Immature natural killer cell (primary cell): ENCODE measurements around the gene MAPKAP1. TPM values are rescaled to one million over a fixed set of nuclear protein-coding genes. Genes with fewer than 3 reads are reported as not detected.
"Not testable (repeated sequence)": the region's sequence is repeated elsewhere in the genome, so short reads cannot be mapped to it uniquely, and the experiment has no call there.

ENCODE experiments used
- DNase-seq, 3 donors: peaks; one replicate each; pipeline ENCODE4 v3.0.0; 2022; ENCODE audit warnings: mixed read lengths in 1 of 3
- H3K27ac Mint-ChIP-seq, 6 donors: one replicate each; pipeline ENCODE4 v1.8.0; 2020; ENCODE audit warnings: mixed read lengths in 6 of 6, mild to moderate bottlenecking in 5 of 6, inconsistent platforms in 4 of 6, moderate library complexity in 3 of 6
- H3K27me3 Mint-ChIP-seq, 3 donors: one replicate each; pipeline ENCODE4 v1.8.0; 2020 to 2021; ENCODE audit warnings: low read depth in 3 of 3, mild to moderate bottlenecking in 3 of 3, mixed read lengths in 3 of 3, moderate library complexity in 3 of 3, inconsistent platforms in 1 of 3
- H3K36me3 Mint-ChIP-seq, 3 donors: one replicate each; pipeline ENCODE4 v1.8.0; 2020; ENCODE audit warnings: mixed read lengths in 3 of 3, inconsistent platforms in 2 of 3, mild to moderate bottlenecking in 2 of 3
- H3K4me1 Mint-ChIP-seq, 2 donors: one replicate each; pipeline ENCODE4 v1.8.0; 2020; ENCODE audit warnings: inconsistent platforms in 2 of 2, mild to moderate bottlenecking in 2 of 2, mixed read lengths in 2 of 2, moderate library complexity in 1 of 2
- H3K4me3 Mint-ChIP-seq, 5 donors: one replicate each; pipeline ENCODE4 v1.8.0; 2020; ENCODE audit warnings: mild to moderate bottlenecking in 5 of 5, mixed read lengths in 5 of 5, inconsistent platforms in 3 of 5, moderate library complexity in 3 of 5
- H3K9me3 Mint-ChIP-seq, 6 donors: one replicate each; pipeline ENCODE4 v1.8.0; 2020; ENCODE audit warnings: mild to moderate bottlenecking in 6 of 6, mixed read lengths in 6 of 6, inconsistent platforms in 4 of 6, moderate library complexity in 3 of 6
- polyA plus RNA-seq, 3 donors: library from polyadenylated mRNA; unstranded; fragments of 300-500 nt; fragmentation: Illumina TruSeq; gene quantifications; one replicate each; pipeline ENCODE4 v1.2.3, GENCODE V29; 2021

Gene MAPKAP1
- polyA plus RNA-seq, 3 donors from 2014 or later = 56.9 to 75.1 (median 59.3) TPM

DNA sequence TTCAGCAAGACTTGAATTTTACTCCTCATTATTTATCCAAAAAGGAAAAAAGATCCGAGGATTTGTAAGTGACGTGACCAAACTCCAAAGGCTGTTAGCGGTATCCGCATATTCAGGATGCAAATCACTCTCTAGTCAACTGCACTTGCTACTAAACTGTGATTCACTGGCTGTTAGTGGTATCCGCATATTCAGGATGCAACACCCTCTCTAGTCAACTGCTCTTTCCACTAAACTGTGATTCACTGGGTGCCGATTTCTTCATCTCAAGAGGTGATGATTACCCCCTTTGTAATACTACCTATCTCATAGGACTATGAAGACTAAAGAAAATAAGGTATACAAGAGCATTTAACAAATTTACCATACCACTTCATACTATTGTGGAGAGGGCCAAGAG, 5.7 kb downstream of the MAPKAP1 start:
- H3K4me3 Mint-ChIP-seq = no peak overlapping the region
- H3K27me3 Mint-ChIP-seq = peaks cover 0 to 1% (median 0%) of the 10 kb centered on the region in 3 donors
- peaks cover 39 to 69% of the 10 kb centered on the region in 2 donors for H3K4me1 Mint-ChIP-seq
- no peak overlapping the region for H3K27ac Mint-ChIP-seq
- no peaks in the 10 kb centered on the region for H3K36me3 Mint-ChIP-seq
- H3K9me3 Mint-ChIP-seq = no peaks in the 10 kb centered on the region
- DNase-seq = no peak

DNA sequence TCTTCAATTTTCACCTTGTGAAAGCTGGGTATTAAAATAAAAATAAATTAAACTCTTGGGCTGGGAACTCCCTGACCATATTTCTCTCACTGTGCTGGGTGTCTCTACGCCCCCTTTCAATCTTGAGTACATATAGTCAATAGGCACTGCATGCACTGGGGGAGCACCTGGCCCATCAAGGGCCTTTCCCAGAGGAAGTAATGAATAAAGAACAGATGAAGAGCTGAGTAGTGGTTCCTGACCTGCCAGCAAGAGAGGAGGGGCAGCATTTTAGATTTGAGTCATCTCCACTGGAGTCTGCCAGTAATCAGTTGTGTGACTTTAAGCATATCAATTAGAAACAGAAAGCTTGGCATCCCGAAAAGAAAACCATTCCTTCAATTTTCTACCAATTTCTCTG, 6.2 kb downstream of the MAPKAP1 start:
- no peaks in the 10 kb centered on the region for H3K9me3 Mint-ChIP-seq
- H3K27me3 Mint-ChIP-seq = peaks cover 0 to 1% (median 0%) of the 10 kb centered on the region in 3 donors
- H3K27ac Mint-ChIP-seq = peak overlapping the region in 1 of 6 donors; percentile 13
- H3K4me1 Mint-ChIP-seq = peaks cover 37 to 63% of the 10 kb centered on the region in 2 donors
- no peaks in the 10 kb centered on the region for H3K36me3 Mint-ChIP-seq
- DNase-seq = no peak
- H3K4me3 Mint-ChIP-seq = no peak overlapping the region

DNA sequence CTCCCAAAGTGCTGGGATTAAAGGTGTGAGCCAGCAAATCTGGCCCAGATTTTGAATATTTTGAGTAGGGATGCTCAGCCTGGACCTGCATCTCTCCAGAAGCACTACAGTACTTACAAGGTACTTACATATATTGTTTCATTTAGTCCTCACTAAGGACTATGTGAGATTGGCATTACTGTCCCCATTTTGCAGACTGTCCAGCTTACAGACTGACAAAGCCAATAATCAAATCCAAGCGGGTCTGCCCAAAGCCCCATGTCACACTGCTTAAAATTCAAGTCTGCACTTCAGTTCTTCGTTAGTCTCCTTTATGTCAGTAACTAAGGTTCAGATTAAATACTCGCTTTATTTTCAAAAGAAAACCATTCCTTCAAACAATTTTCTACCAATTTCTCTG, 7.1 kb downstream of the MAPKAP1 start:
- H3K36me3 Mint-ChIP-seq = no peaks in the 10 kb centered on the region
- no peak for DNase-seq
- H3K4me3 Mint-ChIP-seq = no peak overlapping the region
- H3K27ac Mint-ChIP-seq = no peak overlapping the region
- no peaks in the 10 kb centered on the region for H3K9me3 Mint-ChIP-seq
- H3K27me3 Mint-ChIP-seq = peaks cover 0 to 1% (median 0%) of the 10 kb centered on the region in 3 donors
- peaks cover 32 to 59% of the 10 kb centered on the region in 2 donors for H3K4me1 Mint-ChIP-seq

DNA sequence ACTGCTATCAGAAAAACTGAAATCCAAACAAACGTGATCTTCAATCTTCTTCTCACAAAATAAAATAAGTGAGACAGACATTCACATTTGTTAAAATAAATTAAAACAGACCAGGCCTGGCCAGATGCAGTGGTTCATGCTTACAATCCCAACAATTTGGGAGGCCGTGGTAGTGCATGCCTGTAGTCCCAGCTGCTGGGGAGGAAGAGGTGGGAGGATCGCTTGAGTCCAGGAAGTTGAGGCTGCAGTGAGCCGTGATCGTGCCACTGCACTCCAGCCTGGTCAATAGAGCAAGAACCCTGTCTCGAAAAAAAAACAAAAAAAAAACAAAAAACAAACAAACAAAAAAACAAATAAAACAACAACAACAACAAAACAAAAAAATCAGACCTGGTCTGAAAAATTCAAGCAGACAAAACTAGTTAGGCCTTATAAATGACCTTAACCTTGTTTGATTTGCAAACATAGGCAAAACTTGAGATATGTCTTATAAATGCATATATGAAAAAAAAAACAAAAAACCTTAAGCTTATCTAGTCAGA, 10.8 kb downstream of the MAPKAP1 start:
- H3K27me3 Mint-ChIP-seq = no peaks in the 10 kb centered on the region
- peaks cover 16 to 60% of the 10 kb centered on the region in 2 donors for H3K4me1 Mint-ChIP-seq
- H3K9me3 Mint-ChIP-seq = no peaks in the 10 kb centered on the region
- no peaks in the 10 kb centered on the region for H3K36me3 Mint-ChIP-seq
- peak overlapping the region in 1 of 6 donors; percentile 80 for H3K27ac Mint-ChIP-seq
- DNase-seq = no peak
- H3K4me3 Mint-ChIP-seq = no peak overlapping the region

DNA sequence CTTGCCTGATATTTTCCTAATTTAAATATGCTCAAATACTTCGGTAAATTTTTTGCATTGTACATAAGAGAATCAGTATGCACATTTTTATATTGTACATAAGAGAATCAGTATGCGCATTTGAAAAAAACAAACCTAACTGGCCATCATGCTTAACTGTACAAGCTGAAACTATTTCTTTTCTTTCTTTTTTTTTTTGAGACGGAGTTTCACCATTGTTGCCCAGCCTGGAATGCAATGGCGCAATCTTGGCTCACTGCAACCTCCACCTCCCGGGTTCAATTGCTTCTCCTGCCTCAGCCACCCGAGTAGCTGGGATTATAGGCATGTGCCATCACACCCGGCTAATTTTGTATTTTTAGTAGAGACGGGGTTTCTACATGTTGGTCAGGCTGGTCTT, 11.5 kb downstream of the MAPKAP1 start:
- peaks cover 20 to 61% of the 10 kb centered on the region in 2 donors for H3K4me1 Mint-ChIP-seq
- DNase-seq, H3K27me3 Mint-ChIP-seq, H3K27ac Mint-ChIP-seq, H3K4me3 Mint-ChIP-seq, H3K36me3 Mint-ChIP-seq, H3K9me3 Mint-ChIP-seq: not testable (repeated sequence)

DNA sequence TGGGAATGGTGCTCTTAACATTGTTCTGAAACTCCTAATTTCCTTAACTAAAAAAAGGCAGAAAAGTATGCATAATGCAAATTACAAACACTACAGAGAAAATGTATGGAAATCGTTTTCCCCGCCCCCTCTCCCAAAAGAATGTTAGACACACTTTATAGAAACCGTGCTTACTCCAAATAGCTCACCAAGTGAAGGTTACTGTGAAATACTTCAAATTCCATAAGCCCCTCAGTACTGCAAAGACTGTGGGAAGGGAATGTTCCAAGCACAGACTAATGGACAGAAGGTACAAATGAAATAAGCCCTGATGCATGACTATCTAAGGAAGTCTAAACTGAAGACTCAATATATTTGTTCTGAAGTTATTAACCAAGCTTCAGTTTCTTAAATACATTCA, 12.5 kb downstream of the MAPKAP1 start:
- Mint-ChIP-seq H3K27ac (peak overlapping the region in 1 of 6 donors; percentile 24), H3K36me3 (peaks cover 0 to 5% (median 0%) of the 10 kb centered on the region in 3 donors), H3K27me3 (peaks cover 0 to 2% (median 0%) of the 10 kb centered on the region in 3 donors), H3K9me3 (no peaks in the 10 kb centered on the region), H3K4me3 (no peak overlapping the region), H3K4me1 (peaks cover 25 to 60% of the 10 kb centered on the region in 2 donors)
- DNase-seq = no peak

DNA sequence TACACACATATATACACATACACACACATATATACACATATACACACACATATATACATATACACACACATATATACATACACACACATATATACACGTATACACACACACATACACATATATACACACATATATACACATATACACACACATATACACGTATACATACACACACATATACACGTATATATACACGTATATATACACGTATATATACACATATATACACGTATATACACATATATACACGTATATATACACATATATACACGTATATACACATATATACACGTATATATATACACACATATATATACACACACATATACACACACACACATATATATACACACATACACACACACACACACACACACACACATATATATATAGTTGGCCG, 13.5 kb downstream of the MAPKAP1 start:
- not testable (repeated sequence) for H3K36me3 Mint-ChIP-seq, H3K27ac Mint-ChIP-seq, H3K9me3 Mint-ChIP-seq, DNase-seq, H3K27me3 Mint-ChIP-seq, H3K4me3 Mint-ChIP-seq
- H3K4me1 Mint-ChIP-seq = peaks cover 24 to 62% of the 10 kb centered on the region in 2 donors

DNA sequence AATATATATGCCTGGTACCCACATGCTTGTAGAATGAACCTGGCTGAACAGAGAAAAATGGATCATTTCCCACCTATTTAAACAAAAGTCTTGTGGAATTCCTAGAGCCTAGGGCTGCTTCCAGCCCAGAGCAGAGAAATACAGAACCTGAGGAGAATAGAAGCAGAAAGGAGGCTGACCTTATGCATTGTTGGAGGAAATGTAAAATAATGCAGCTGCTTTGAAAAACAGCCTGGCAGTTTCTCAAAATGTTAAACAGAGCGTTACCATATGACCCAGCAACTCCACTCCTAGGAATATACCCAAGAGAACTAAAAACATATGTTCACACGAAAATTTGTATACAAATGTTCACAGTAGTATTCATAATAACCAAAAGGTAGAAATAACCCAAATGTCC, 15.1 kb downstream of the MAPKAP1 start:
- Mint-ChIP-seq H3K4me3 (no peak overlapping the region), H3K9me3 (no peaks in the 10 kb centered on the region), H3K4me1 (peaks cover 23 to 56% of the 10 kb centered on the region in 2 donors)

DNA sequence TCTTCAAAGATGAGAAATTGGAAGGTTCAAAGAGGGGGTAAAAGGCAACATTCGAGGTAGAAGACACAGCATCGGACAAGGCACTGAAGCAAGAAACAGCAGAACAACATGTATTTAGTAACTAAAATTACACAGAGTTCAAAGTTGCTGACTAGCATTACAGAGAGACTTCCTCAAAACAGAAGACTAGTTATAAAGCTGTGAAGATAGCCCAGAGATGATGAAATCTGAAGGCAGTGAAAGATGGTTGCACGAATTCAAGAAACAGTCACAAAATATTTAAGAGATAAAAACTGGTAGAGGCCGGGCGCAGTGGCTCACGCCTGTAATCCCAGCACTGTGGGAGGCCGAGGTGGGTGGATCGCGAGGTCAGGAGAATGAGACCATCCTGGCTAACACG, 16.3 kb downstream of the MAPKAP1 start:
- Mint-ChIP-seq H3K4me3 (no peak overlapping the region), H3K36me3 (peaks cover 0 to 5% (median 0%) of the 10 kb centered on the region in 3 donors), H3K27me3 (peaks cover 0 to 2% (median 0%) of the 10 kb centered on the region in 3 donors), H3K27ac (no peak overlapping the region), H3K9me3 (no peaks in the 10 kb centered on the region), H3K4me1 (peaks cover 14 to 52% of the 10 kb centered on the region in 2 donors)
- DNase-seq = no peak

More for the DNA sequence above, 15.1 kb downstream of the MAPKAP1 start:
- H3K27ac Mint-ChIP-seq = peak overlapping the region in 1 of 6 donors; percentile 37
- peaks cover 0 to 2% (median 0%) of the 10 kb centered on the region in 3 donors for H3K27me3 Mint-ChIP-seq
- peaks cover 0 to 5% (median 0%) of the 10 kb centered on the region in 3 donors for H3K36me3 Mint-ChIP-seq
- no peak for DNase-seq

DNA sequence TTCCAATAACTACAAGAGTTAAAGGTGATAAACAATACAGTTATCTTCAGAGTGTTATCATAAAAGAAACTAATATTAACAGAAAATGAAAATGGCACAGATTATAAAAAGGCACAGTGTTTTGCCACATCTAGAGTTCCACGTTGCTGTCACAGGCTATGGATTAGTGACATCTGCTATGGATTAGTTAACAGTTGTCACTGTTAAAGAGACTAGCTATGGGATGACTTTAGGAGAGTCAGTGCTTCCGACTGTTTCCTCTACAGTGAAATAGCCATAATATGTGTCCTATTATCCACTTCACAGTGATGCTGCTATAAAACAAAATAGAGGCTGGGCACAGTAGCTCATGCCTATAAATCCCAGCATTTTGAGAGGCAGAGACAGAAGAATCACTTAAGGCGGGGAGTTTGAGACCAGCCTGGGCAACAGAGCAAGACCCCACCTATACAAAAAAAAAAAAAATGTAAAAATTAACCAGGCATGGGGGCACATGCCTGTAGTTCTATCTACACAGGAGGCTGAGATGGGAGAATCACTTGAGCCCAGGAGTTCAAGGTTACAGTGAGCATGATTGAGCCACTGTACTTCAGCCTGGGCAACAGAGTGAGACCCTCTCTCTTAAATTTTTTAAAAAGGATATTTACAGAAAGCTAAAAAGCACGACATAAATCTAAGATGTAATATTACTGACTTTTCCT, 19.7 kb downstream of the MAPKAP1 start:
- no peak overlapping the region for H3K27ac Mint-ChIP-seq
- H3K27me3 Mint-ChIP-seq = peaks cover 0 to 2% (median 0%) of the 10 kb centered on the region in 3 donors
- no peak for DNase-seq
- peaks cover 12 to 49% of the 10 kb centered on the region in 2 donors for H3K4me1 Mint-ChIP-seq
- H3K9me3 Mint-ChIP-seq = no peaks in the 10 kb centered on the region
- peaks cover 0 to 11% (median 0%) of the 10 kb centered on the region in 3 donors for H3K36me3 Mint-ChIP-seq
- no peak overlapping the region for H3K4me3 Mint-ChIP-seq

DNA sequence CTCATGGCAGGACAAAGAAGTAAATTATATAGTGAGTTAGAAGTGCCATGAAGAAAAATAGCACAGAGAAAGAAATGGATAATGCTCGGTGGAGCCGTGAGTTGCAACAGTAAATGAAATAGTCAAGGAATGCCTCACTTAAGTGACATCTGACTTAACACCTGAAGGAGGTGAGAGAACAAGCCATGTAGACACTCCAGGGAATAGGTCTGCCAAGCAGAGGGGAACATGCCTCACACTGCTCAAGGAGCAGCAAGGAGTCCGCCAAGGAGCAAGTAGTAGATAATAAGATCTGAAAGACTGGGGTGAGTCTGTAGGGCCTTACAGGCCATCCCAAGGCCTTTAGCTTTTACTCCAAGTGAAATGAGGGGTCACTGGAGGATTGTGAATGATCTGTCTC, 21.8 kb downstream of the MAPKAP1 start:
- no peak overlapping the region for H3K4me3 Mint-ChIP-seq
- H3K9me3 Mint-ChIP-seq = no peaks in the 10 kb centered on the region
- peaks cover 3 to 28% of the 10 kb centered on the region in 2 donors for H3K4me1 Mint-ChIP-seq
- no peaks in the 10 kb centered on the region for H3K27me3 Mint-ChIP-seq
- no peak for DNase-seq
- peak overlapping the region in 2 of 6 donors; percentile 7 to 42 for H3K27ac Mint-ChIP-seq
- peaks cover 0 to 6% (median 0%) of the 10 kb centered on the region in 3 donors for H3K36me3 Mint-ChIP-seq

DNA sequence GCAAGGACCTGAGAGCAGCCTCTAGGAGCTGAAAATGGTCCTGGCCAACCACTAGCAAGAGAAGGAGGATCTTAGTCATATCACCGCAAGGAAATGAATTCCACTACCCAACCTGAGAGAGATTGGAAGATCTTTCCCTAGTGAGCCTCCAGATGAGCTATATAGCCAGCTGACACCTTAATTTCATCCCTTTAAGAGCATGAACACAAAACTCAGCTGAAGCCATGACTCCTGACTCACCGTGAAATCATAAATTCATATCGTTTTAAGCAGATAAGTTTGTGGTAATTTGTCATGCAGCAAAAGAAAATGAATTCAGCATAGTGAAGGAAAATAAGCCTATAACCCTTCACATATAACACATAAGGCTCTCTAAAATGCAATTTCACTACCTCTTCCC, 23.5 kb downstream of the MAPKAP1 start:
- H3K4me3 Mint-ChIP-seq = no peak overlapping the region
- peaks cover 0 to 6% (median 0%) of the 10 kb centered on the region in 3 donors for H3K36me3 Mint-ChIP-seq
- DNase-seq = no peak
- peaks cover 0 to 18% of the 10 kb centered on the region in 2 donors for H3K4me1 Mint-ChIP-seq
- no peaks in the 10 kb centered on the region for H3K27me3 Mint-ChIP-seq
- H3K27ac Mint-ChIP-seq = no peak overlapping the region
- H3K9me3 Mint-ChIP-seq = no peaks in the 10 kb centered on the region

DNA sequence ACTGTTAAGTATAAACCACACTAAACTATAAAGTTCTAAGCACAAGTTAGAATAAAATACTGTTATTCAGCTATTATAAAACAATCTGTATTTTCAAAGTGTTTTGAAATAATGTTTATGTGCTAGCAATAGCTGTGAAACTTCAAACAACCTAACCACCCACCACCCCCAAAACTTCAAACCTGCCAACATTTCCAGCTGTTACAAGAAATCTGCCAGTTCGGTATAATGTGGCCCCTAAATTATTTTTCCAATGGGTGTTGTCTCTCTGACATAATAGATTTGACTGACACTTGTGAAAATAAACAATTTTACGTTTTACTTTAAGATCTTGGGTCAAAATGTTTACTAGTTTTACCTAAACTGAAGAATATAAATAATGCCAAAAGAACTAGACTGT, 24.7 kb downstream of the MAPKAP1 start:
- H3K27ac Mint-ChIP-seq = no peak overlapping the region

DNA sequence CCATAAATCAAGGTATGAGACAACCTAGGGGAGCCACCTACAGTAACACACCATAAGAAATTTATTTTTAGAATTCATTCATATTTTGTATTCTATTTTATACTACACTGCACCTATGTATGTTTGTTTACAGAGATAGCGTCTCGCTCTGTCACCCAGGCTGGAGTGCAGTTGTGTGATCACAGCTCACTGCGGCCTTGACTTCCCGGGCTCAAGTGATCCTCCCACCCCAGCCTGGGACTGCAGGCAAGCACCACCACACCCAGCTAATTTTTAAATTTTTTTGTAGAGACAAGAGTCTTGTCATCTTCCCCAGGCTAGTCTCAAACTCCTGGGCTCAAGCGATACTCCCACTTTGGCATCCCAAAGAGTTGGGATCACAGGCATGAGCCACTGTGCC, 25.4 kb downstream of the MAPKAP1 start:
- H3K27me3 Mint-ChIP-seq = no peaks in the 10 kb centered on the region
- peaks cover 0 to 6% (median 0%) of the 10 kb centered on the region in 3 donors for H3K36me3 Mint-ChIP-seq
- peak overlapping the region in 1 of 6 donors; percentile 63 for H3K27ac Mint-ChIP-seq
- no peak overlapping the region for H3K4me3 Mint-ChIP-seq
- H3K9me3 Mint-ChIP-seq = no peaks in the 10 kb centered on the region
- H3K4me1 Mint-ChIP-seq = peaks cover 3 to 18% of the 10 kb centered on the region in 2 donors
- no peak for DNase-seq

More for the DNA sequence above, 24.7 kb downstream of the MAPKAP1 start:
- Mint-ChIP-seq H3K4me1 (peaks cover 0 to 16% of the 10 kb centered on the region in 2 donors), H3K36me3 (peaks cover 0 to 6% (median 0%) of the 10 kb centered on the region in 3 donors), H3K9me3 (no peaks in the 10 kb centered on the region), H3K27me3 (no peaks in the 10 kb centered on the region), H3K4me3 (no peak overlapping the region)
- no peak for DNase-seq
